HCT116 (cell line): ENCODE measurements around the gene IL21.

Experiments used
- CBX3 ChIP-seq: IDR thresholded peaks from 2 replicates; pipeline ENCODE4 v1.6.1; 2012; ENCODE audit warnings: low read depth
- EZH2 ChIP-seq: fragments of 200-600 bp; sonication (generic); IDR thresholded peaks from 2 replicates; pipeline ENCODE4 v1.6.1; 2017; ENCODE audit warnings: antibody characterized with exemption, mixed run types
- POLR2A ChIP-seq: IDR thresholded peaks from 2 replicates; pipeline ENCODE4 v1.7.0; 2011; ENCODE audit warnings: borderline replicate concordance; ENCODE audit not compliant: insufficient read depth, insufficient read length; ENCODE audit errors: extremely low read depth
- POLR2AphosphoS5 ChIP-seq: IDR thresholded peaks from 2 replicates; pipeline ENCODE4 v1.6.1; 2011; ENCODE audit warnings: mild to moderate bottlenecking, low read depth, low read length, moderate library complexity
- TCF7L2 ChIP-seq: IDR thresholded peaks from 2 replicates; pipeline ENCODE4 v1.7.0; 2011; ENCODE audit warnings: borderline replicate concordance, inconsistent platforms; ENCODE audit not compliant: insufficient read depth, insufficient read length; ENCODE audit errors: extremely low read depth
- YY1 ChIP-seq: IDR thresholded peaks from 2 replicates; pipeline ENCODE4 v1.6.1; 2011; ENCODE audit warnings: low read length, low read depth, moderate library complexity, mild to moderate bottlenecking; ENCODE audit not compliant: insufficient replicate concordance; ENCODE audit errors: extremely low read depth
- ZNF274 ChIP-seq: fragments of 200-500 bp; sonication (Bioruptor generic); IDR thresholded peaks from 2 replicates; pipeline ENCODE4 v1.6.1; 2014; ENCODE audit warnings: mild to moderate bottlenecking, low read depth, low read length, inconsistent platforms
- TF ChIP-seq, protein P1 (sequence below), 3 experiments: fragments of 200-600 bp in 1 of 3; sonication (generic) in 1 of 3; IDR thresholded peaks in 2 of 3; conservative IDR thresholded peaks in 1 of 3; 2 replicates each; pipeline ENCODE4 v1.5.1; 2012 to 2017; ENCODE audit warnings: low read depth in 2 of 3, low read length in 2 of 3, antibody characterized with exemption in 1 of 3, borderline replicate concordance in 1 of 3, control low read depth in 1 of 3, mild to moderate bottlenecking in 1 of 3, mixed read lengths in 1 of 3, mixed run types in 1 of 3, moderate library complexity in 1 of 3; ENCODE audit not compliant: insufficient read depth in 1 of 3
- TF ChIP-seq, protein P2 (sequence below): IDR thresholded peaks from 2 replicates; pipeline ENCODE4 v1.6.1; 2012; ENCODE audit warnings: low read depth

DNA sequence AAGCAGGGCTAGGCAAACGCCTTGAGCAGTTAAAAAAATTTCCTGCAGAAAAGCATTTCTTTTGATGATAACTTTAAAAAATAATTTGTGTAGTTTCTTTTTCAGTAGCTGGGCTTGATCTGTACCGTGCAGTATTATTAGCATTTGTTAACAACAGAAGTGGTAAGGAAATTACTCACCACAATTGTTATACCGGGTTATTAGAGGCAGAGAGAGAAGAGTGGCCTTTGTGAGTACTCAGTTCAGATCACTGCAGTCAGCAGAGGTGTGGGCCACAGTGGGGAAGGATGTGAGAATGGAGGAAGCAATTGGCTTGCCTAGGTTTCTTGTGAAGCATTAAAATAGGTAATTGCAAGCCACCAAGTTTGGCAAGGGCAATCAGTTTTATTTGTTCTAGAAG is 14.3 kb upstream of the IL21 start:
- TF ChIP-seq EZH2 (no peak), ZNF274 (no peak), YY1 (no peak), CBX3 (no peak), POLR2AphosphoS5 (no peak), POLR2A (no peak), TCF7L2 (no peak)
- TF ChIP-seq, protein P1, sequence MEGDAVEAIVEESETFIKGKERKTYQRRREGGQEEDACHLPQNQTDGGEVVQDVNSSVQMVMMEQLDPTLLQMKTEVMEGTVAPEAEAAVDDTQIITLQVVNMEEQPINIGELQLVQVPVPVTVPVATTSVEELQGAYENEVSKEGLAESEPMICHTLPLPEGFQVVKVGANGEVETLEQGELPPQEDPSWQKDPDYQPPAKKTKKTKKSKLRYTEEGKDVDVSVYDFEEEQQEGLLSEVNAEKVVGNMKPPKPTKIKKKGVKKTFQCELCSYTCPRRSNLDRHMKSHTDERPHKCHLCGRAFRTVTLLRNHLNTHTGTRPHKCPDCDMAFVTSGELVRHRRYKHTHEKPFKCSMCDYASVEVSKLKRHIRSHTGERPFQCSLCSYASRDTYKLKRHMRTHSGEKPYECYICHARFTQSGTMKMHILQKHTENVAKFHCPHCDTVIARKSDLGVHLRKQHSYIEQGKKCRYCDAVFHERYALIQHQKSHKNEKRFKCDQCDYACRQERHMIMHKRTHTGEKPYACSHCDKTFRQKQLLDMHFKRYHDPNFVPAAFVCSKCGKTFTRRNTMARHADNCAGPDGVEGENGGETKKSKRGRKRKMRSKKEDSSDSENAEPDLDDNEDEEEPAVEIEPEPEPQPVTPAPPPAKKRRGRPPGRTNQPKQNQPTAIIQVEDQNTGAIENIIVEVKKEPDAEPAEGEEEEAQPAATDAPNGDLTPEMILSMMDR (IDR thresholded peaks at IDR 0.05 in 2 of 3, conservative IDR thresholded peaks at IDR 0.05 in 1 of 3; ENCODE audit: borderline replicate concordance in 1 of 3, insufficient read depth in 1 of 3, low read depth in 2 of 3, low read length in 2 of 3): no peak
- TF ChIP-seq, protein P2, sequence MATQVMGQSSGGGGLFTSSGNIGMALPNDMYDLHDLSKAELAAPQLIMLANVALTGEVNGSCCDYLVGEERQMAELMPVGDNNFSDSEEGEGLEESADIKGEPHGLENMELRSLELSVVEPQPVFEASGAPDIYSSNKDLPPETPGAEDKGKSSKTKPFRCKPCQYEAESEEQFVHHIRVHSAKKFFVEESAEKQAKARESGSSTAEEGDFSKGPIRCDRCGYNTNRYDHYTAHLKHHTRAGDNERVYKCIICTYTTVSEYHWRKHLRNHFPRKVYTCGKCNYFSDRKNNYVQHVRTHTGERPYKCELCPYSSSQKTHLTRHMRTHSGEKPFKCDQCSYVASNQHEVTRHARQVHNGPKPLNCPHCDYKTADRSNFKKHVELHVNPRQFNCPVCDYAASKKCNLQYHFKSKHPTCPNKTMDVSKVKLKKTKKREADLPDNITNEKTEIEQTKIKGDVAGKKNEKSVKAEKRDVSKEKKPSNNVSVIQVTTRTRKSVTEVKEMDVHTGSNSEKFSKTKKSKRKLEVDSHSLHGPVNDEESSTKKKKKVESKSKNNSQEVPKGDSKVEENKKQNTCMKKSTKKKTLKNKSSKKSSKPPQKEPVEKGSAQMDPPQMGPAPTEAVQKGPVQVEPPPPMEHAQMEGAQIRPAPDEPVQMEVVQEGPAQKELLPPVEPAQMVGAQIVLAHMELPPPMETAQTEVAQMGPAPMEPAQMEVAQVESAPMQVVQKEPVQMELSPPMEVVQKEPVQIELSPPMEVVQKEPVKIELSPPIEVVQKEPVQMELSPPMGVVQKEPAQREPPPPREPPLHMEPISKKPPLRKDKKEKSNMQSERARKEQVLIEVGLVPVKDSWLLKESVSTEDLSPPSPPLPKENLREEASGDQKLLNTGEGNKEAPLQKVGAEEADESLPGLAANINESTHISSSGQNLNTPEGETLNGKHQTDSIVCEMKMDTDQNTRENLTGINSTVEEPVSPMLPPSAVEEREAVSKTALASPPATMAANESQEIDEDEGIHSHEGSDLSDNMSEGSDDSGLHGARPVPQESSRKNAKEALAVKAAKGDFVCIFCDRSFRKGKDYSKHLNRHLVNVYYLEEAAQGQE: no peak
